ENCODE results near the gene PLXNA4.

- TF ChIP-seq, protein P1, sequence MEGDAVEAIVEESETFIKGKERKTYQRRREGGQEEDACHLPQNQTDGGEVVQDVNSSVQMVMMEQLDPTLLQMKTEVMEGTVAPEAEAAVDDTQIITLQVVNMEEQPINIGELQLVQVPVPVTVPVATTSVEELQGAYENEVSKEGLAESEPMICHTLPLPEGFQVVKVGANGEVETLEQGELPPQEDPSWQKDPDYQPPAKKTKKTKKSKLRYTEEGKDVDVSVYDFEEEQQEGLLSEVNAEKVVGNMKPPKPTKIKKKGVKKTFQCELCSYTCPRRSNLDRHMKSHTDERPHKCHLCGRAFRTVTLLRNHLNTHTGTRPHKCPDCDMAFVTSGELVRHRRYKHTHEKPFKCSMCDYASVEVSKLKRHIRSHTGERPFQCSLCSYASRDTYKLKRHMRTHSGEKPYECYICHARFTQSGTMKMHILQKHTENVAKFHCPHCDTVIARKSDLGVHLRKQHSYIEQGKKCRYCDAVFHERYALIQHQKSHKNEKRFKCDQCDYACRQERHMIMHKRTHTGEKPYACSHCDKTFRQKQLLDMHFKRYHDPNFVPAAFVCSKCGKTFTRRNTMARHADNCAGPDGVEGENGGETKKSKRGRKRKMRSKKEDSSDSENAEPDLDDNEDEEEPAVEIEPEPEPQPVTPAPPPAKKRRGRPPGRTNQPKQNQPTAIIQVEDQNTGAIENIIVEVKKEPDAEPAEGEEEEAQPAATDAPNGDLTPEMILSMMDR (IDR thresholded peaks at IDR 0.05; ENCODE audit: low read length), result no peak
- no peak for TF ChIP-seq EZH2 (IDR thresholded peaks at IDR 0.05; ENCODE audit: borderline replicate concordance, low read length)
Observed at GRCh38 chr7:132158841-132159240, 417.4 kb downstream of the PLXNA4 start.
